HFF-Myc (cell line): ENCODE measurements around the gene AP5B1.
"Not testable (repeated sequence)": the region's sequence is repeated elsewhere in the genome, so short reads cannot be mapped to it uniquely, and the experiment has no call there.

Experiments used
- DNase-seq: peaks from one replicate; pipeline ENCODE4 v3.0.0-alpha.2; 2011; ENCODE audit warnings: low read depth; ENCODE audit errors: extremely low read depth
- H3K4me3 ChIP-seq: replicated peaks from 2 replicates; pipeline ENCODE4 v1.5.1; 2011; ENCODE audit warnings: low read depth, mild to moderate bottlenecking, control low read depth, low read length
- CTCF ChIP-seq: IDR thresholded peaks from 2 replicates; pipeline ENCODE4 v1.5.1; 2012; ENCODE audit warnings: mild to moderate bottlenecking, low read depth, low read length, control low read depth; ENCODE audit errors: missing control alignments

Gene AP5B1

GRCh38 chr11:65771589-65772112 lies 9.1 kb downstream of the AP5B1 start:
- H3K4me3 ChIP-seq = no peak overlapping the region
- DNase-seq = no peak
- TF ChIP-seq CTCF = no peak

GRCh38 chr11:65770951-65771567 lies 9.7 kb downstream of the AP5B1 start:
- no peak for TF ChIP-seq CTCF
- H3K4me3 ChIP-seq = no peak overlapping the region
- DNase-seq = no peak

- not testable (repeated sequence) for DNase-seq, H3K4me3 ChIP-seq
These were observed 13.0 kb downstream of the AP5B1 start for GRCh38 chr11:65767806-65768205.

GRCh38 chr11:65767406-65767805 lies 13.4 kb downstream of the AP5B1 start:
- H3K4me3 ChIP-seq = no peak overlapping the region
- DNase-seq = no peak
- no peak for TF ChIP-seq CTCF

- H3K4me3 ChIP-seq = no peak overlapping the region
- no peak for DNase-seq
- TF ChIP-seq CTCF = no peak
These were observed 14.2 kb downstream of the AP5B1 start for GRCh38 chr11:65766535-65766934.

- TF ChIP-seq CTCF = no peak
- no peak for DNase-seq
- H3K4me3 ChIP-seq = no peak overlapping the region
These were observed 16.3 kb downstream of the AP5B1 start for GRCh38 chr11:65764434-65764833.

- not testable (repeated sequence) for DNase-seq, H3K4me3 ChIP-seq
These were observed 18.0 kb downstream of the AP5B1 start for GRCh38 chr11:65762816-65763215.

GRCh38 chr11:65762169-65762568 lies 18.6 kb downstream of the AP5B1 start:
- DNase-seq, H3K4me3 ChIP-seq: not testable (repeated sequence)

GRCh38 chr11:65745049-65745448 lies 35.7 kb downstream of the AP5B1 start:
- TF ChIP-seq CTCF = no peak
- no peak for DNase-seq

More at GRCh38 chr11:65745049-65745448, 35.7 kb downstream of the AP5B1 start:
- no peak overlapping the region for H3K4me3 ChIP-seq
